HEK293 (cell line): ENCODE measurements around the gene AGAP5.

ENCODE experiments used
- PRDM1 ChIP-seq: fragments of 450-650 bp; formaldehyde crosslinking; IDR thresholded peaks from 2 replicates; pipeline ENCODE4; 2016; ENCODE audit warnings: missing biosample characterization, missing genetic modification characterization
- TCF7L2 ChIP-seq: IDR thresholded peaks from 2 replicates; pipeline ENCODE4 v1.6.1; 2011; ENCODE audit warnings: low read depth, mild to moderate bottlenecking, inconsistent platforms, low read length, moderate library complexity, borderline replicate concordance
- ZBTB17 ChIP-seq: fragments of 450-650 bp; formaldehyde crosslinking; IDR thresholded peaks from 2 replicates; pipeline ENCODE4 v1.5.1; 2016; ENCODE audit warnings: missing biosample characterization, missing genetic modification characterization
- TF ChIP-seq, protein P1 (sequence below): fragments of 450-650 bp; formaldehyde crosslinking; IDR thresholded peaks from 2 replicates; pipeline ENCODE4 v1.5.1; 2016; ENCODE audit warnings: missing biosample characterization, missing genetic modification characterization
- TF ChIP-seq, protein P2 (sequence below): fragments of 450-650 bp; formaldehyde crosslinking; IDR thresholded peaks from 2 replicates; pipeline ENCODE4 v1.5.0; 2017; ENCODE audit warnings: missing biosample characterization, missing genetic modification characterization, borderline replicate concordance

DNA sequence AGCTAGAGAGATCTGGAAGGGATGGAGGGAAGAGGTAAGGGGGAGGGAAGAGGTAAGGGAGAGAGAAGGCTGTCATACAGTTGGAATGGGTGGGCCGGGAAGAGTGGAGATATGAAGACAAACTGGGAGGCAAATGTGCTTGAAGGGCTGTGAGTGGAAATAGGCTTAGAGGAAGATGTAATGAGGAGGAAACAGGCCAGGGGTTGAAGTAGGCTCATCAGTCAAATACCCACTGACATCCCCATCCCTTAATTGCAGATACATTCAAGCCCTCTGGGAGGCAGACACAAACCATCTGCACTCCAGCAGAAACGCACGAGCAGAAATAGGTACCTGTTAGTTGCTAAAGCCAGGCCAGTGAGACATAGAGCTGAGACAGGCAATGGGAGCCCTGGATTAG is 44.2 kb downstream of the AGAP5 start:
- TF ChIP-seq PRDM1 (tag by site-specific recombination) (no peak), ZBTB17 (tag by site-specific recombination) (peak; percentile 90), TCF7L2 (no peak)
- TF ChIP-seq, protein P1, sequence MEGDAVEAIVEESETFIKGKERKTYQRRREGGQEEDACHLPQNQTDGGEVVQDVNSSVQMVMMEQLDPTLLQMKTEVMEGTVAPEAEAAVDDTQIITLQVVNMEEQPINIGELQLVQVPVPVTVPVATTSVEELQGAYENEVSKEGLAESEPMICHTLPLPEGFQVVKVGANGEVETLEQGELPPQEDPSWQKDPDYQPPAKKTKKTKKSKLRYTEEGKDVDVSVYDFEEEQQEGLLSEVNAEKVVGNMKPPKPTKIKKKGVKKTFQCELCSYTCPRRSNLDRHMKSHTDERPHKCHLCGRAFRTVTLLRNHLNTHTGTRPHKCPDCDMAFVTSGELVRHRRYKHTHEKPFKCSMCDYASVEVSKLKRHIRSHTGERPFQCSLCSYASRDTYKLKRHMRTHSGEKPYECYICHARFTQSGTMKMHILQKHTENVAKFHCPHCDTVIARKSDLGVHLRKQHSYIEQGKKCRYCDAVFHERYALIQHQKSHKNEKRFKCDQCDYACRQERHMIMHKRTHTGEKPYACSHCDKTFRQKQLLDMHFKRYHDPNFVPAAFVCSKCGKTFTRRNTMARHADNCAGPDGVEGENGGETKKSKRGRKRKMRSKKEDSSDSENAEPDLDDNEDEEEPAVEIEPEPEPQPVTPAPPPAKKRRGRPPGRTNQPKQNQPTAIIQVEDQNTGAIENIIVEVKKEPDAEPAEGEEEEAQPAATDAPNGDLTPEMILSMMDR (tag by site-specific recombination): peak; percentile 45; the same call in 1 of the 2 replicates
- TF ChIP-seq, protein P2, sequence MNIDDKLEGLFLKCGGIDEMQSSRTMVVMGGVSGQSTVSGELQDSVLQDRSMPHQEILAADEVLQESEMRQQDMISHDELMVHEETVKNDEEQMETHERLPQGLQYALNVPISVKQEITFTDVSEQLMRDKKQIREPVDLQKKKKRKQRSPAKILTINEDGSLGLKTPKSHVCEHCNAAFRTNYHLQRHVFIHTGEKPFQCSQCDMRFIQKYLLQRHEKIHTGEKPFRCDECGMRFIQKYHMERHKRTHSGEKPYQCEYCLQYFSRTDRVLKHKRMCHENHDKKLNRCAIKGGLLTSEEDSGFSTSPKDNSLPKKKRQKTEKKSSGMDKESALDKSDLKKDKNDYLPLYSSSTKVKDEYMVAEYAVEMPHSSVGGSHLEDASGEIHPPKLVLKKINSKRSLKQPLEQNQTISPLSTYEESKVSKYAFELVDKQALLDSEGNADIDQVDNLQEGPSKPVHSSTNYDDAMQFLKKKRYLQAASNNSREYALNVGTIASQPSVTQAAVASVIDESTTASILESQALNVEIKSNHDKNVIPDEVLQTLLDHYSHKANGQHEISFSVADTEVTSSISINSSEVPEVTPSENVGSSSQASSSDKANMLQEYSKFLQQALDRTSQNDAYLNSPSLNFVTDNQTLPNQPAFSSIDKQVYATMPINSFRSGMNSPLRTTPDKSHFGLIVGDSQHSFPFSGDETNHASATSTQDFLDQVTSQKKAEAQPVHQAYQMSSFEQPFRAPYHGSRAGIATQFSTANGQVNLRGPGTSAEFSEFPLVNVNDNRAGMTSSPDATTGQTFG (tag by site-specific recombination): no peak
